Heart right ventricle (tissue), 16 donors: Measurements from ENCODE around the gene ZIC3. TPM values are rescaled to one million over a fixed set of nuclear protein-coding genes. Genes with fewer than 3 reads are reported as not detected.

ENCODE experiments used
- ATAC-seq, 8 donors: fragments of 200-7000 bp; cut with Tn5 transposase; one replicate each; pipeline ENCODE4 v1.9.1; 2020; ENCODE audit warnings: mild to moderate bottlenecking in 8 of 8, moderate library complexity in 8 of 8, moderate number of reproducible peaks in 1 of 8
- DNase-seq, 2 donors: peaks; one replicate each; pipeline ENCODE4 v3.0.0-alpha.2; 2020
- H3K27ac ChIP-seq, 10 donors: fragments of 200-600 bp; sonication (generic) in 2 of 10; one replicate each; pipeline versions ENCODE4 v1.5.0 to v1.8.0; 2020 to 2022; ENCODE audit warnings: mild to moderate bottlenecking in 3 of 10
- H3K27me3 ChIP-seq, 7 donors: fragments of 200-600 bp; one replicate each; pipeline ENCODE4 v1.8.0; 2021 to 2022; ENCODE audit warnings: mild to moderate bottlenecking in 2 of 7
- H3K36me3 ChIP-seq, 9 donors: fragments of 200-600 bp; sonication (generic) in 1 of 9; one replicate each; pipeline versions ENCODE4 v1.5.0 to v1.8.0; 2020 to 2022; ENCODE audit warnings: mild to moderate bottlenecking in 2 of 9
- H3K4me1 ChIP-seq, 9 donors: fragments of 200-600 bp; sonication (generic) in 1 of 9; one replicate each; pipeline versions ENCODE4 v1.5.0 to v1.8.0; 2020 to 2022; ENCODE audit warnings: mild to moderate bottlenecking in 4 of 9
- H3K4me3 ChIP-seq, 10 donors: fragments of 200-600 bp; sonication (generic) in 2 of 10; one replicate each; pipeline versions ENCODE4 v1.5.0 to v1.8.0; 2020 to 2022; ENCODE audit warnings: mild to moderate bottlenecking in 7 of 10, moderate library complexity in 2 of 10
- H3K9me3 ChIP-seq, 11 donors: fragments of 200-600 bp in 10 of 11; sonication (generic) in 2 of 11; one replicate each; pipeline versions ENCODE4 v1.5.0 to v1.8.0; 2013 to 2022; ENCODE audit warnings: mild to moderate bottlenecking in 2 of 11, control low read depth in 1 of 11, moderate library complexity in 1 of 11
- CTCF ChIP-seq, 9 donors: fragments of 200-600 bp; sonication (generic) in 2 of 9; IDR thresholded peaks; one replicate each; pipeline versions ENCODE4 v1.5.0 to v1.8.0; 2021 to 2022; ENCODE audit warnings: antibody characterized with exemption in 9 of 9, mild to moderate bottlenecking in 5 of 9, moderate library complexity in 1 of 9
- WGBS, 2 donors: extraction: QIAGEN DNeasy Blood & Tissue Kit; methylation state at CpG; one replicate each; pipeline ENCODE4 v1.1.7; 2013; ENCODE audit warnings: inconsistent platforms in 1 of 2; 5-methylcytosine and 5-hydroxymethylcytosine counted together
- intact Hi-C, 10 donors: fragments of 100-400 bp; cut with DNase I; formaldehyde crosslinking; loops; one replicate each; pipeline versions ENCODE4 v1.11.1 to v1.14.2; 2022
- long read RNA-seq, 3 donors: library from polyadenylated mRNA; unstranded; transcript quantifications; one replicate each; pipeline ENCODE4 v2.0.0, GENCODE V29; 2020 to 2021
- polyA plus RNA-seq, 2 donors: library from polyadenylated mRNA; stranded (reverse); fragments of 200-250 nt; gene quantifications; one replicate each; pipeline ENCODE4 v1.2.3, GENCODE V29; 2013
- total RNA-seq, 10 donors: library from RNA; stranded (reverse); fragmentation: NEBNext Ultra II Directional in 3 of 10; extraction: Animal tissue kit (Norgen Biotek cat#: 25700) in 3 of 10; gene quantifications; one replicate each; pipeline versions ENCODE4 v1.2.1 to v1.2.4, GENCODE V29; 2021 to 2023
- donor health status: Arrhythmogenic right ventricular cardiomyopathy.
- donor health status: ischemic (EF 13 %, LVEDD 7.1; RV severe dilation, severe dysfunction).
- donor health status: healthy with polysubstance abuse.
- donor health status: DM: no; HTN: yes; CAD: no.
- donor health status: DM: no; HTN: no; CAD: no.
- donor health status: ischemic (EF 25% LVEDD 6.9; RV normal size, moderate dysfunction).
- donor health status: ischemic (EF 25% LVEDD 5.7; RV mildly dilated, moderate dysfunction).
- donor health status: healthy.
- donor health status: DM: yes; HTN: yes; CAD: no.
- donor health status: Ischemic cardiomyopathy.
- donor health status: ischemic (EF 35%, LVEDD 5.7; RV mildly dilated, moderate dysfunction).
- donor health status: nonischemic (EF 11% LVEDD 7.7; RV severe dilation, severe dysfunction).
- donor health status: DM: yes; HTN: yes; CAD: no.
- donor health status: PGD.
- donor health status: ischemic (EF 29% LVEDD 5.4; RV normal size, mild dysfunction).
- donor health status: nonischemic (EF 23%, LVEDD 6.1; RV moderate dilation, normal function).

Gene ZIC3
- total RNA-seq (not detected), polyA plus RNA-seq (not detected)
- long read RNA-seq, donor 1, result 0 reads
- long read RNA-seq, donor 2, result 0 reads
- long read RNA-seq, donor 3, result 0 reads

- intact Hi-C loops, result no loop called here
- Histone ChIP-seq H3K9me3 (peaks cover 0 to 14% (median 0%) of the 10 kb centered on the region in 11 donors), H3K4me1 (peaks cover 0 to 16% (median 0%) of the 10 kb centered on the region in 9 donors), H3K27ac (no peak within 1 kb of the TSS), H3K27me3 (peaks cover 0 to 100% (median 81%) of the 10 kb centered on the region in 7 donors), H3K4me3 (peak within 1 kb of the TSS; percentile 35 to 67 (median 56)), H3K36me3 (no peaks in the 10 kb centered on the region)
- ATAC-seq (peak; percentile 87 to 93 (median 90)), DNase-seq (peak; percentile 29 to 66)
- TF ChIP-seq CTCF (IDR thresholded peaks at IDR 0.05), result no peak
- 1% methylated on average over 39 to 67 of the region's 69 CpGs for WGBS, 2 donors
Measured at GRCh38 chrX:137565921-137566745, at the start of gene ZIC3. Gene ZIC3, plus strand, starts transcription at chrX:137566127. Its CDS starts 565 bp downstream, at chrX:137566692.

- DNase-seq (no peak), ATAC-seq (no peak)
- no peak for TF ChIP-seq CTCF (IDR thresholded peaks at IDR 0.05)
- Histone ChIP-seq H3K4me1 (no peaks in the 10 kb centered on the region), H3K4me3 (no peak overlapping the region), H3K36me3 (no peaks in the 10 kb centered on the region), H3K9me3 (no peaks in the 10 kb centered on the region), H3K27ac (no peak overlapping the region), H3K27me3 (peaks cover 0 to 19% (median 0%) of the 10 kb centered on the region in 7 donors)
- 65 to 71% methylated on average over 3 of the region's 3 CpGs for WGBS, 2 donors
- intact Hi-C loops, result no loop called here
Measured at GRCh38 chrX:137519459-137519858, 46.5 kb upstream of the ZIC3 start.

GRCh38 chrX:137545711-137546651 lies 19.9 kb upstream of the ZIC3 start:
- intact Hi-C loops, result no loop called here
- Histone ChIP-seq H3K36me3 (no peaks in the 10 kb centered on the region), H3K4me1 (peaks cover 0 to 5% (median 0%) of the 10 kb centered on the region in 9 donors), H3K27me3 (peaks cover 0 to 83% (median 62%) of the 10 kb centered on the region in 7 donors), H3K4me3 (no peak overlapping the region), H3K9me3 (no peaks in the 10 kb centered on the region), H3K27ac (no peak overlapping the region)
- 4 to 5% methylated on average over 36 to 45 of the region's 45 CpGs for WGBS, 2 donors
- ATAC-seq (no peak), DNase-seq (no peak)
- TF ChIP-seq CTCF (IDR thresholded peaks at IDR 0.05), result no peak

- DNase-seq (no peak), ATAC-seq (no peak)
- Histone ChIP-seq H3K27me3 (peaks cover 0 to 92% (median 69%) of the 10 kb centered on the region in 7 donors), H3K36me3 (no peaks in the 10 kb centered on the region), H3K9me3 (no peaks in the 10 kb centered on the region), H3K4me1 (peaks cover 0 to 5% (median 0%) of the 10 kb centered on the region in 9 donors), H3K27ac (no peak overlapping the region), H3K4me3 (no peak overlapping the region)
- 1 to 2% methylated on average over 24 to 28 of the region's 28 CpGs for WGBS, 2 donors
- intact Hi-C loops, result no loop called here
- no peak for TF ChIP-seq CTCF (IDR thresholded peaks at IDR 0.05)
Measured at GRCh38 chrX:137547291-137547690, 18.6 kb upstream of the ZIC3 start.
